Neuronal stem cell (in vitro differentiated cells): ENCODE measurements around the gene CELF4.
A peak's percentile ranks its signal among the peaks of the same experiment; 100 is the strongest.

ENCODE experiments used
- DNase-seq: peaks from one replicate; pipeline ENCODE4 v3.0.0-alpha.2; 2013; ENCODE audit warnings: low spot score
- H2AFZ ChIP-seq: one replicate; pipeline ENCODE4 v1.6.1; 2013; ENCODE audit warnings: mild to moderate bottlenecking, low read length, inconsistent platforms
- H2AK5ac ChIP-seq: 2 replicates; pipeline ENCODE4 v1.6.1; 2013; ENCODE audit warnings: low read depth, mild to moderate bottlenecking, inconsistent platforms, low read length, moderate library complexity, mixed read lengths
- H2BK120ac ChIP-seq: 2 replicates; pipeline ENCODE4 v1.6.1; 2013; ENCODE audit warnings: low read depth, mild to moderate bottlenecking, inconsistent platforms, low read length, moderate library complexity, mixed read lengths
- H2BK12ac ChIP-seq: one replicate; pipeline ENCODE4 v1.6.1; 2013; ENCODE audit warnings: low read length, inconsistent platforms
- H2BK15ac ChIP-seq: 2 replicates; pipeline ENCODE4 v1.6.1; 2013; ENCODE audit warnings: mild to moderate bottlenecking, low read length, inconsistent platforms, mixed read lengths
- H2BK5ac ChIP-seq: one replicate; pipeline ENCODE4 v1.6.1; 2013; ENCODE audit warnings: inconsistent platforms, mild to moderate bottlenecking, low read length, moderate library complexity
- H3K14ac ChIP-seq: one replicate; pipeline ENCODE4 v1.6.1; 2013; ENCODE audit warnings: low read length, inconsistent platforms
- H3K18ac ChIP-seq: 2 replicates; pipeline ENCODE4 v1.6.1; 2013; ENCODE audit warnings: low read length, inconsistent platforms
- H3K23ac ChIP-seq: 2 replicates; pipeline ENCODE4 v1.6.1; 2013; ENCODE audit warnings: low read depth, mild to moderate bottlenecking, mixed read lengths, low read length, inconsistent platforms; ENCODE audit not compliant: poor library complexity
- H3K27ac ChIP-seq: replicated peaks from 3 replicates; pipeline ENCODE4 v1.5.1; 2013; ENCODE audit warnings: low read length, inconsistent platforms
- H3K27me3 ChIP-seq, 3 experiments: 2 replicates each; pipeline ENCODE4 v1.6.1; 2013; ENCODE audit warnings: low read length in 3 of 3, mild to moderate bottlenecking in 2 of 3, inconsistent platforms in 1 of 3, low read depth in 1 of 3, mixed read lengths in 1 of 3, moderate library complexity in 1 of 3; ENCODE audit not compliant: control insufficient read depth in 3 of 3, insufficient read depth in 3 of 3
- H3K36me3 ChIP-seq, 2 donors: replicated peaks in 1 of 2; 2 replicates each; pipeline ENCODE4 v1.6.1; 2013; ENCODE audit warnings: low read length in 2 of 2; ENCODE audit not compliant: control insufficient read depth in 2 of 2, insufficient read depth in 2 of 2
- H3K4ac ChIP-seq: 2 replicates; pipeline ENCODE4 v1.6.1; 2013; ENCODE audit warnings: inconsistent platforms, mild to moderate bottlenecking, low read length, moderate library complexity
- H3K4me1 ChIP-seq, 2 donors: 1 replicate in 1 of 2; 2 replicates in 1 of 2; pipeline ENCODE4 v1.6.1; 2013; ENCODE audit warnings: low read length in 2 of 2, low read depth in 1 of 2; ENCODE audit not compliant: control insufficient read depth in 2 of 2, insufficient read depth in 1 of 2
- H3K4me2 ChIP-seq: one replicate; pipeline ENCODE4 v1.6.1; 2013; ENCODE audit warnings: mild to moderate bottlenecking, low read length, inconsistent platforms; ENCODE audit not compliant: insufficient read depth, poor library complexity, severe bottlenecking
- H3K4me3 ChIP-seq, 2 donors: 2 replicates each; pipeline ENCODE4 v1.5.1; 2013; ENCODE audit warnings: low read length in 2 of 2, mild to moderate bottlenecking in 2 of 2, inconsistent platforms in 1 of 2, moderate library complexity in 1 of 2
- H3K79me1 ChIP-seq: one replicate; pipeline ENCODE4 v1.6.1; 2013; ENCODE audit warnings: low read depth, mild to moderate bottlenecking, inconsistent platforms, low read length, moderate library complexity
- H3K9ac ChIP-seq: one replicate; pipeline ENCODE4 v1.6.1; 2013; ENCODE audit warnings: mild to moderate bottlenecking, low read depth, low read length, inconsistent platforms; ENCODE audit not compliant: poor library complexity
- H3K9me3 ChIP-seq, 2 donors: replicated peaks in 1 of 2; 2 replicates each; pipeline versions ENCODE3 to v1.6.1; 2013; ENCODE audit warnings: low read length in 2 of 2, mild to moderate bottlenecking in 2 of 2, inconsistent platforms in 1 of 2, low read depth in 1 of 2, mixed read lengths in 1 of 2, moderate library complexity in 1 of 2; ENCODE audit not compliant: control insufficient read depth in 2 of 2, insufficient read depth in 1 of 2
- H4K8ac ChIP-seq: one replicate; pipeline ENCODE4 v1.6.1; 2013; ENCODE audit warnings: low read depth, mild to moderate bottlenecking, inconsistent platforms, low read length, moderate library complexity
- H4K91ac ChIP-seq: one replicate; pipeline ENCODE4 v1.6.1; 2013; ENCODE audit warnings: low read length, low read depth, mild to moderate bottlenecking, inconsistent platforms; ENCODE audit not compliant: poor library complexity
- WGBS, 2 donors: extraction: QIAGEN DNeasy Blood & Tissue Kit; methylation state at CpG; one replicate each; pipeline ENCODE4 v1.1.7; 2013; ENCODE audit warnings: missing lambda C conversion rate in 2 of 2, mixed read lengths in 1 of 2; ENCODE audit not compliant: insufficient read length in 2 of 2, insufficient replicate concordance in 1 of 2; ENCODE audit errors: extremely low coverage in 2 of 2; 5-methylcytosine and 5-hydroxymethylcytosine counted together

The CELF4 gene

GRCh38 chr18:37598396-37598795, 32.8 kb upstream of the CELF4 start:
- no peak overlapping the region for H3K18ac ChIP-seq
- H3K4me3 ChIP-seq = no peak overlapping the region
- H3K14ac ChIP-seq = no peak overlapping the region
- no peaks in the 10 kb centered on the region for H3K79me1 ChIP-seq
- no peak overlapping the region for H4K91ac ChIP-seq
- H3K36me3 ChIP-seq = no peaks in the 10 kb centered on the region
- no peak overlapping the region for H3K9ac ChIP-seq
- H3K23ac ChIP-seq = no peak overlapping the region
- H4K8ac ChIP-seq = no peak overlapping the region
- no peaks in the 10 kb centered on the region for H3K4me1 ChIP-seq
- H3K27ac ChIP-seq = no peak overlapping the region
- no peaks in the 10 kb centered on the region for H3K27me3 ChIP-seq
- no peak overlapping the region for H3K4me2 ChIP-seq
- H2BK5ac ChIP-seq = no peak overlapping the region
- no peak overlapping the region for H3K4ac ChIP-seq
- H2AK5ac ChIP-seq = no peak overlapping the region
- WGBS, 2 donors = no CpG with 5 or more reads among the region's 5 CpGs
- DNase-seq = no peak
- H2BK12ac ChIP-seq = no peak overlapping the region
- H2AFZ ChIP-seq = no peak overlapping the region
- no peak overlapping the region for H2BK15ac ChIP-seq
- no peak overlapping the region for H2BK120ac ChIP-seq
- H3K9me3 ChIP-seq = no peaks in the 10 kb centered on the region

- peaks cover 0 to 10% of the 10 kb centered on the region in 2 donors for H3K4me1 ChIP-seq
- no peak overlapping the region for H2BK15ac ChIP-seq
- DNase-seq = no peak
- no peaks in the 10 kb centered on the region for H3K79me1 ChIP-seq
- no peak overlapping the region for H2BK5ac ChIP-seq
- no peak overlapping the region for H2BK120ac ChIP-seq
- no peak overlapping the region for H3K27ac ChIP-seq
- H4K91ac ChIP-seq = no peak overlapping the region
- no CpG with 5 or more reads among the region's 1 CpG for WGBS, 2 donors
- no peak overlapping the region for H4K8ac ChIP-seq
- H2AK5ac ChIP-seq = no peak overlapping the region
- no peak overlapping the region for H3K4me2 ChIP-seq
- no peak overlapping the region for H3K4ac ChIP-seq
- H2BK12ac ChIP-seq = no peak overlapping the region
- no peak overlapping the region for H3K9ac ChIP-seq
- H3K9me3 ChIP-seq = peaks cover 0 to 2% of the 10 kb centered on the region in 2 donors
- no peak overlapping the region for H3K14ac ChIP-seq
- H3K4me3 ChIP-seq = no peak overlapping the region
- H3K36me3 ChIP-seq = no peaks in the 10 kb centered on the region
- H2AFZ ChIP-seq = no peak overlapping the region
- no peak overlapping the region for H3K23ac ChIP-seq
- H3K27me3 ChIP-seq = no peaks in the 10 kb centered on the region
- H3K18ac ChIP-seq = no peak overlapping the region
These were observed 24.7 kb upstream of the CELF4 start for GRCh38 chr18:37590346-37590745.

GRCh38 chr18:37588289-37588688, 22.7 kb upstream of the CELF4 start:
- Histone ChIP-seq H4K8ac (no peak overlapping the region), H3K4me3 (no peak overlapping the region), H3K18ac (peak overlapping the region; percentile 56), H2AK5ac (no peak overlapping the region), H3K14ac (no peak overlapping the region), H3K4ac (no peak overlapping the region), H3K79me1 (no peaks in the 10 kb centered on the region), H3K9ac (no peak overlapping the region), H3K4me1 (peaks cover 0 to 13% of the 10 kb centered on the region in 2 donors), H2BK120ac (no peak overlapping the region), H3K36me3 (no peaks in the 10 kb centered on the region), H2BK12ac (no peak overlapping the region), H3K9me3 (peaks cover 0 to 2% of the 10 kb centered on the region in 2 donors), H2BK5ac (no peak overlapping the region), H3K27me3 (no peaks in the 10 kb centered on the region), H4K91ac (no peak overlapping the region), H3K27ac (no peak overlapping the region), H3K23ac (no peak overlapping the region), H2AFZ (no peak overlapping the region), H3K4me2 (no peak overlapping the region), H2BK15ac (no peak overlapping the region)
- DNase-seq = no peak
- no CpG with 5 or more reads among the region's 2 CpGs for WGBS, 2 donors

- H4K8ac ChIP-seq = no peak overlapping the region
- peak overlapping the region; percentile 22 for H3K18ac ChIP-seq
- H3K79me1 ChIP-seq = no peaks in the 10 kb centered on the region
- H2BK120ac ChIP-seq = no peak overlapping the region
- H3K14ac ChIP-seq = no peak overlapping the region
- H3K4me2 ChIP-seq = no peak overlapping the region
- DNase-seq = no peak
- no peak overlapping the region for H2BK12ac ChIP-seq
- no peaks in the 10 kb centered on the region for H3K36me3 ChIP-seq
- H4K91ac ChIP-seq = no peak overlapping the region
- H2AK5ac ChIP-seq = no peak overlapping the region
- H3K27me3 ChIP-seq = no peaks in the 10 kb centered on the region
- H2BK15ac ChIP-seq = no peak overlapping the region
- H3K4me1 ChIP-seq = peaks cover 0 to 13% of the 10 kb centered on the region in 2 donors
- no CpG with 5 or more reads among the region's 8 CpGs for whole genome bisulfite sequencing, 2 donors
- H3K4ac ChIP-seq = no peak overlapping the region
- no peak overlapping the region for H3K4me3 ChIP-seq
- no peak overlapping the region for H2BK5ac ChIP-seq
- H3K9me3 ChIP-seq = peaks cover 0 to 2% of the 10 kb centered on the region in 2 donors
- H3K9ac ChIP-seq = no peak overlapping the region
- H3K23ac ChIP-seq = no peak overlapping the region
- H2AFZ ChIP-seq = no peak overlapping the region
- H3K27ac ChIP-seq = no peak overlapping the region
These were observed 21.1 kb upstream of the CELF4 start for GRCh38 chr18:37586656-37587225.
